Measurements from ENCODE around the gene RC3H1. TPM values are rescaled to one million over a fixed set of nuclear protein-coding genes. Genes with fewer than 3 reads are reported as not detected.
"Not testable (repeated sequence)": the region's sequence is repeated elsewhere in the genome, so short reads cannot be mapped to it uniquely, and the experiment has no call there.

Gene RC3H1
- total RNA-seq, 4 donors from 2014 or later: 19.7 to 26.2 (median 22.9) TPM

DNA sequence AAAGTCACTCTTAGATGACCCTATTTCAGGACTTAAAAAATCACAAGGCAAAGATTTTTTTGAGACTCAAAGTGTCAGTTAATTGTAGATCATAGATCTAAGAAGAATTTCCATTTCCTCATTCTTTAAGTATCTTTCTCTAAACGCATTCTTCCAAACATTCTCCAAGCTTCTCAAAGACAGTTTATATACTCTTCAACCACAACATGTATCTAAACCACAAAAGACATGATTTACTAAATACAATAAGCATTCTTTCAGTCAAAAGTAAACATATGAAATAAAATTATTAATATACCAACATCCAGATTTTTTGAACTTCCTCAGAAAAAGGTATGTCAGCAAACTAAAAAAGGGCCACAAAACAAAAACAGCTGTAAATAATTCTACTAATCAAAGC, 24.4 kb downstream of the RC3H1 start:
- peaks cover 0 to 46% (median 8%) of the 10 kb centered on the region in 4 donors for H3K4me1 ChIP-seq
- H3K27ac ChIP-seq: no peak overlapping the region
- 5 to 8% methylated on average over 1 of the region's 1 CpG for WGBS, 2 donors

GRCh38 chr1:173996995-173997394, 25.2 kb downstream of the RC3H1 start:
- Histone ChIP-seq H3K27ac (no peak overlapping the region), H3K4me1 (peaks cover 0 to 43% (median 8%) of the 10 kb centered on the region in 4 donors), H3K27me3 (no peaks in the 10 kb centered on the region), H3K36me3 (peaks cover 0 to 28% (median 0%) of the 10 kb centered on the region in 3 donors), H3K9me3 (no peaks in the 10 kb centered on the region), H3K4me3 (no peak overlapping the region)
- no peak for DNase-seq (ENCODE audit: low spot score in 2 of 2)
- no peak for TF ChIP-seq EP300 (IDR thresholded peaks at IDR 0.05)
- no peak for TF ChIP-seq POLR2A (IDR thresholded peaks at IDR 0.05)
- TF ChIP-seq, protein P1, sequence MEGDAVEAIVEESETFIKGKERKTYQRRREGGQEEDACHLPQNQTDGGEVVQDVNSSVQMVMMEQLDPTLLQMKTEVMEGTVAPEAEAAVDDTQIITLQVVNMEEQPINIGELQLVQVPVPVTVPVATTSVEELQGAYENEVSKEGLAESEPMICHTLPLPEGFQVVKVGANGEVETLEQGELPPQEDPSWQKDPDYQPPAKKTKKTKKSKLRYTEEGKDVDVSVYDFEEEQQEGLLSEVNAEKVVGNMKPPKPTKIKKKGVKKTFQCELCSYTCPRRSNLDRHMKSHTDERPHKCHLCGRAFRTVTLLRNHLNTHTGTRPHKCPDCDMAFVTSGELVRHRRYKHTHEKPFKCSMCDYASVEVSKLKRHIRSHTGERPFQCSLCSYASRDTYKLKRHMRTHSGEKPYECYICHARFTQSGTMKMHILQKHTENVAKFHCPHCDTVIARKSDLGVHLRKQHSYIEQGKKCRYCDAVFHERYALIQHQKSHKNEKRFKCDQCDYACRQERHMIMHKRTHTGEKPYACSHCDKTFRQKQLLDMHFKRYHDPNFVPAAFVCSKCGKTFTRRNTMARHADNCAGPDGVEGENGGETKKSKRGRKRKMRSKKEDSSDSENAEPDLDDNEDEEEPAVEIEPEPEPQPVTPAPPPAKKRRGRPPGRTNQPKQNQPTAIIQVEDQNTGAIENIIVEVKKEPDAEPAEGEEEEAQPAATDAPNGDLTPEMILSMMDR (IDR thresholded peaks at IDR 0.05): no peak
- WGBS, 2 donors: 83 to 88% methylated on average over 5 of the region's 5 CpGs

More for the DNA sequence above, 24.4 kb downstream of the RC3H1 start:
- no peak overlapping the region for H3K4me3 ChIP-seq
- TF ChIP-seq POLR2A (IDR thresholded peaks at IDR 0.05): no peak
- no peak for TF ChIP-seq EP300 (IDR thresholded peaks at IDR 0.05)
- TF ChIP-seq, protein P1 (IDR thresholded peaks at IDR 0.05): no peak
- peaks cover 0 to 20% (median 0%) of the 10 kb centered on the region in 3 donors for H3K36me3 ChIP-seq
- H3K9me3 ChIP-seq: no peaks in the 10 kb centered on the region
- H3K27me3 ChIP-seq: no peaks in the 10 kb centered on the region
- DNase-seq (ENCODE audit: low spot score in 2 of 2): no peak

GRCh38 chr1:173995475-173995874, 26.7 kb downstream of the RC3H1 start:
- no peak for DNase-seq (ENCODE audit: low spot score in 2 of 2)
- no peak overlapping the region for H3K27ac ChIP-seq
- no peak overlapping the region for H3K4me3 ChIP-seq
- H3K36me3 ChIP-seq: peaks cover 0 to 43% (median 3%) of the 10 kb centered on the region in 3 donors
- TF ChIP-seq EP300 (IDR thresholded peaks at IDR 0.05) (no peak), POLR2A (IDR thresholded peaks at IDR 0.05) (no peak)
- TF ChIP-seq, protein P1 (IDR thresholded peaks at IDR 0.05): no peak
- H3K4me1 ChIP-seq: peaks cover 0 to 29% (median 4%) of the 10 kb centered on the region in 4 donors
- H3K9me3 ChIP-seq: no peaks in the 10 kb centered on the region
- no peaks in the 10 kb centered on the region for H3K27me3 ChIP-seq

DNA sequence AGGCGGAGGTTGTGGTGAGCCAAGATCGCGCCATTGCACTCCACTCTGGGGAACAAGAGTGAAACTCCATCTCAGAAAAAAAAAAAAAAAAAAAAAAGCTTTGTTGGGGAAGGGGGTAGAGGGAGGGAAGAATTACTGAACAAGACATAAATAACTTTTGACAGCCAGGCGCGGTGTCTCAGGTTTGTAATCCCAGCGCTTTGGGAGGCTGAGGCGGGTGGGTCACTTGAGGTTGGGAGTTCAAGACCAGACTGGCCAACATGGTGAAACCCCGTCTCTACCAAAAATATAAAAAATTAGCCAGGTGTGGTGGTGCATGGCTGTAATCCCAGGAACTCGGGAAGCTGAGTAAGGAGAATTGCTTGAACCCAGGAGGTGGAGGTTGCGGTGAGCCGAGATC, 28.2 kb downstream of the RC3H1 start:
- not testable (repeated sequence) for H3K27ac ChIP-seq; H3K27me3 ChIP-seq; H3K4me3 ChIP-seq; DNase-seq (ENCODE audit: low spot score in 2 of 2); H3K9me3 ChIP-seq
- WGBS, 2 donors: 97% methylated on average over 11 of the region's 11 CpGs
- H3K36me3 ChIP-seq: peaks cover 0 to 57% (median 3%) of the 10 kb centered on the region in 3 donors
- peaks cover 0 to 18% (median 3%) of the 10 kb centered on the region in 4 donors for H3K4me1 ChIP-seq

DNA sequence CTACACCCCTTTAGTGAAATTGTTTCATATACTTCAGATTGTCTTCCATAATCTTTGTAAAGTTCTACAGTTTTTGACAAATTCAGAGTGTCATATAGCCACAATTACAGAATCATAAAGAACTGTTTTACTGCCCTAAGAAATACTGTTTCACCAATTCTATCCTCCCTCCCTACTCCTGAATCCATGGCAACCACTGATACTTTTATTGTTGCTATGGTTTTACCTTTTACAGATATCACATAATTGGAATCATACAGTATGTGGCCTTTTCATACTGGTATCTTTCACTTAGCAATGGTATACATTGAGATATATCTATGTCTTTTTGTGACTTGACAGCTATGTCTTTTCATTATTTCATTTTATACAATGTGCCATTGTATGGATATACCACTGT, 34.1 kb downstream of the RC3H1 start:
- Histone ChIP-seq H3K4me3 (no peak overlapping the region), H3K9me3 (no peaks in the 10 kb centered on the region), H3K27ac (no peak overlapping the region), H3K36me3 (peaks cover 0 to 66% (median 8%) of the 10 kb centered on the region in 3 donors), H3K27me3 (no peaks in the 10 kb centered on the region), H3K4me1 (peaks cover 0 to 9% (median 0%) of the 10 kb centered on the region in 4 donors)
- no peak for DNase-seq (ENCODE audit: low spot score in 2 of 2)
- TF ChIP-seq EP300 (IDR thresholded peaks at IDR 0.05): no peak
- TF ChIP-seq, protein P1 (IDR thresholded peaks at IDR 0.05): no peak
- no peak for TF ChIP-seq POLR2A (IDR thresholded peaks at IDR 0.05)

GRCh38 chr1:173986951-173987350, 35.2 kb downstream of the RC3H1 start:
- Histone ChIP-seq H3K36me3 (peaks cover 0 to 65% (median 9%) of the 10 kb centered on the region in 3 donors), H3K27me3 (no peaks in the 10 kb centered on the region), H3K27ac (no peak overlapping the region), H3K9me3 (no peaks in the 10 kb centered on the region), H3K4me3 (no peak overlapping the region), H3K4me1 (peaks cover 0 to 9% (median 0%) of the 10 kb centered on the region in 4 donors)
- 70 to 80% methylated on average over 3 of the region's 3 CpGs for WGBS, 2 donors
- DNase-seq (ENCODE audit: low spot score in 2 of 2): no peak
- TF ChIP-seq, protein P1 (IDR thresholded peaks at IDR 0.05): no peak
- TF ChIP-seq POLR2A (IDR thresholded peaks at IDR 0.05) (no peak), EP300 (IDR thresholded peaks at IDR 0.05) (no peak)
